Upper lobe of left lung (tissue), 4 donors: Measurements from ENCODE around the gene ABCC12.

Experiments
- EP300 ChIP-seq, 4 donors: sonication (generic); formaldehyde crosslinking; IDR thresholded peaks; one replicate each; pipeline ENCODE4 v1.5.1; 2017; ENCODE audit warnings: antibody characterized with exemption in 4 of 4, control low read depth in 2 of 4
- TF ChIP-seq, protein P1 (sequence below), 6 experiments: fragments of 450-650 bp in 4 of 6; fragments of 200-600 bp in 2 of 6; sonication (generic) in 2 of 6; IDR thresholded peaks; one replicate each; pipeline ENCODE4 v1.5.1; 2016 to 2019; ENCODE audit warnings: antibody characterized with exemption in 6 of 6

DNA sequence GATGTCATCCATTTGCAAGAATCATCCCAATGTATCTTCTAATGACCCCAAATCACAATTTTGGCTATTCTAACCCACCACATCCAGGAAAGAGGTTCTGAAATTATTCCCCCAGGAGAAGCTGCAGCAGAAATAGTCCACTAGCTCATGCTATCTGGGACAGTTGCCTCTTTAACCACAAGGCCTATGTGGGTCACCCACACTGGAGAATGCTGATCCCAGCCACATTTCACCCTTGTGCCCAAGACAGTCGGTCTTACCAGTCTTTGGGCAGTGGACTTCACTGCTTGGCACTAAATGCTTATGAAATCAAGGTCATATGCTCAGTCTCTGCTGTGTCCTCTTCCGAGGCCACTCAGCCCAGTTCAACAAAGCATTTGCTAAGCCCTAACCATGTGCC lies 27.0 kb downstream of the ABCC12 start:
- TF ChIP-seq, protein P1, sequence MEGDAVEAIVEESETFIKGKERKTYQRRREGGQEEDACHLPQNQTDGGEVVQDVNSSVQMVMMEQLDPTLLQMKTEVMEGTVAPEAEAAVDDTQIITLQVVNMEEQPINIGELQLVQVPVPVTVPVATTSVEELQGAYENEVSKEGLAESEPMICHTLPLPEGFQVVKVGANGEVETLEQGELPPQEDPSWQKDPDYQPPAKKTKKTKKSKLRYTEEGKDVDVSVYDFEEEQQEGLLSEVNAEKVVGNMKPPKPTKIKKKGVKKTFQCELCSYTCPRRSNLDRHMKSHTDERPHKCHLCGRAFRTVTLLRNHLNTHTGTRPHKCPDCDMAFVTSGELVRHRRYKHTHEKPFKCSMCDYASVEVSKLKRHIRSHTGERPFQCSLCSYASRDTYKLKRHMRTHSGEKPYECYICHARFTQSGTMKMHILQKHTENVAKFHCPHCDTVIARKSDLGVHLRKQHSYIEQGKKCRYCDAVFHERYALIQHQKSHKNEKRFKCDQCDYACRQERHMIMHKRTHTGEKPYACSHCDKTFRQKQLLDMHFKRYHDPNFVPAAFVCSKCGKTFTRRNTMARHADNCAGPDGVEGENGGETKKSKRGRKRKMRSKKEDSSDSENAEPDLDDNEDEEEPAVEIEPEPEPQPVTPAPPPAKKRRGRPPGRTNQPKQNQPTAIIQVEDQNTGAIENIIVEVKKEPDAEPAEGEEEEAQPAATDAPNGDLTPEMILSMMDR (IDR thresholded peaks at IDR 0.05) = no peak
- TF ChIP-seq EP300 (IDR thresholded peaks at IDR 0.05) = no peak
